Measurements from ENCODE around the gene GAS2.

GAS2 gene

GRCh38 chr11:22666325-22666687, at the start of gene GAS2:
GAS2 (plus strand) TSS chr11:22666611; CDS start chr11:22674870, 8,259 bp downstream.
- H3K9me2 ChIP-seq (ENCODE audit: low read depth, low read length): no peaks in the 10 kb centered on the region
- H3K4me3 ChIP-seq (ENCODE audit: low read depth, low read length, poor library complexity, severe bottlenecking): no peak within 1 kb of the TSS
- H3F3A ChIP-seq (ENCODE audit: insufficient read depth, low read length): no peaks in the 10 kb centered on the region
- no peak within 1 kb of the TSS for H3K27ac ChIP-seq (ENCODE audit: low read depth, low read length, poor library complexity, severe bottlenecking)
- H3K27me3 ChIP-seq (ENCODE audit: insufficient read depth, low read length): no peaks in the 10 kb centered on the region
- H2AFZ ChIP-seq (ENCODE audit: low read length): no peak within 1 kb of the TSS
- H3K36me3 ChIP-seq (ENCODE audit: insufficient read depth, low read length): no peaks in the 10 kb centered on the region
- no peaks in the 10 kb centered on the region for H3K79me2 ChIP-seq (ENCODE audit: insufficient read depth, low read length)
- H3K4me2 ChIP-seq (ENCODE audit: low read length): no peak within 1 kb of the TSS
- H3K4me1 ChIP-seq (ENCODE audit: insufficient read depth, low read length, severe bottlenecking): no peaks in the 10 kb centered on the region
- no peaks in the 10 kb centered on the region for H4K20me1 ChIP-seq (ENCODE audit: insufficient read depth, low read length)
- no peak within 1 kb of the TSS for H3K9ac ChIP-seq (ENCODE audit: low read length)
- TF ChIP-seq, protein P1, sequence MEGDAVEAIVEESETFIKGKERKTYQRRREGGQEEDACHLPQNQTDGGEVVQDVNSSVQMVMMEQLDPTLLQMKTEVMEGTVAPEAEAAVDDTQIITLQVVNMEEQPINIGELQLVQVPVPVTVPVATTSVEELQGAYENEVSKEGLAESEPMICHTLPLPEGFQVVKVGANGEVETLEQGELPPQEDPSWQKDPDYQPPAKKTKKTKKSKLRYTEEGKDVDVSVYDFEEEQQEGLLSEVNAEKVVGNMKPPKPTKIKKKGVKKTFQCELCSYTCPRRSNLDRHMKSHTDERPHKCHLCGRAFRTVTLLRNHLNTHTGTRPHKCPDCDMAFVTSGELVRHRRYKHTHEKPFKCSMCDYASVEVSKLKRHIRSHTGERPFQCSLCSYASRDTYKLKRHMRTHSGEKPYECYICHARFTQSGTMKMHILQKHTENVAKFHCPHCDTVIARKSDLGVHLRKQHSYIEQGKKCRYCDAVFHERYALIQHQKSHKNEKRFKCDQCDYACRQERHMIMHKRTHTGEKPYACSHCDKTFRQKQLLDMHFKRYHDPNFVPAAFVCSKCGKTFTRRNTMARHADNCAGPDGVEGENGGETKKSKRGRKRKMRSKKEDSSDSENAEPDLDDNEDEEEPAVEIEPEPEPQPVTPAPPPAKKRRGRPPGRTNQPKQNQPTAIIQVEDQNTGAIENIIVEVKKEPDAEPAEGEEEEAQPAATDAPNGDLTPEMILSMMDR (IDR thresholded peaks at IDR 0.05; ENCODE audit: low read length): no peak
- TF ChIP-seq EZH2 (IDR thresholded peaks at IDR 0.05; ENCODE audit: borderline replicate concordance, low read length): no peak
- no peaks in the 10 kb centered on the region for H3K9me3 ChIP-seq (ENCODE audit: low read length)

DNA sequence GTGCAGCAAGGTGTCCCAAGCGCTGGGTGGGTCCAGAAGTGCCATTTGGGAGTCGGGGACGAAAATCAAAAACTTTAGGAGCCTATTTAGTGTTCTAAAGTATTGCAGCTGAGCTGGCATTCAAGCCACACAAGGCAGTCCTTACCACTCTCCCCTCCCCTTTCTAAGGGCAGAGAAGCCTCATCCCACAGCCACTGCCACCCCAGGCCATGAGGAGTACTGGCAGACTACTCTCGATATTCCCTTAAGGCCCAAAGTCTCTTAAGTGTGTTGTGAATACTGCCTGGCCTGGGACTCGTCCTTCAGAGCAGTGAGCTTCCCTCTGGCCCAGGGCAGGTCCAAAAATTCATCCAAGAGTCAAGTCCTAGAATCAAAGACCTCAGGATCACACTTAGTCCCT, 48.5 kb upstream of the GAS2 start:
- no peak for TF ChIP-seq EZH2 (IDR thresholded peaks at IDR 0.05; ENCODE audit: borderline replicate concordance, low read length)
- TF ChIP-seq, protein P1 (IDR thresholded peaks at IDR 0.05; ENCODE audit: low read length): no peak
- Histone ChIP-seq H3K4me2 (ENCODE audit: low read length) (no peak overlapping the region), H3K4me1 (ENCODE audit: insufficient read depth, low read length, severe bottlenecking) (no peaks in the 10 kb centered on the region), H2AFZ (ENCODE audit: low read length) (no peak overlapping the region), H3F3A (ENCODE audit: insufficient read depth, low read length) (no peaks in the 10 kb centered on the region), H3K9ac (ENCODE audit: low read length) (no peak overlapping the region), H3K4me3 (ENCODE audit: low read depth, low read length, poor library complexity, severe bottlenecking) (no peak overlapping the region), H3K36me3 (ENCODE audit: insufficient read depth, low read length) (no peaks in the 10 kb centered on the region), H3K9me2 (ENCODE audit: low read depth, low read length) (no peaks in the 10 kb centered on the region; the same call in 1 of the 2 replicates), H3K9me3 (ENCODE audit: low read length) (no peaks in the 10 kb centered on the region), H3K27me3 (ENCODE audit: insufficient read depth, low read length) (no peaks in the 10 kb centered on the region), H4K20me1 (ENCODE audit: insufficient read depth, low read length) (no peaks in the 10 kb centered on the region), H3K79me2 (ENCODE audit: insufficient read depth, low read length) (no peaks in the 10 kb centered on the region), H3K27ac (ENCODE audit: low read depth, low read length, poor library complexity, severe bottlenecking) (no peak overlapping the region)

- Histone ChIP-seq H3K9ac (ENCODE audit: low read length) (peak overlapping the region; percentile 89), H3K9me3 (ENCODE audit: low read length) (no peaks in the 10 kb centered on the region), H4K20me1 (ENCODE audit: insufficient read depth, low read length) (no peaks in the 10 kb centered on the region), H3F3A (ENCODE audit: insufficient read depth, low read length) (no peaks in the 10 kb centered on the region), H3K4me1 (ENCODE audit: insufficient read depth, low read length, severe bottlenecking) (peaks cover 19% of the 10 kb centered on the region), H3K27ac (ENCODE audit: low read depth, low read length, poor library complexity, severe bottlenecking) (peak overlapping the region; percentile 40), H3K4me3 (ENCODE audit: low read depth, low read length, poor library complexity, severe bottlenecking) (peak overlapping the region; percentile 92), H3K4me2 (ENCODE audit: low read length) (peak overlapping the region; percentile 79), H2AFZ (ENCODE audit: low read length) (peak overlapping the region; percentile 65; the same call in 1 of the 2 replicates), H3K36me3 (ENCODE audit: insufficient read depth, low read length) (peaks cover 4% of the 10 kb centered on the region; the same call in 1 of the 2 replicates), H3K27me3 (ENCODE audit: insufficient read depth, low read length) (no peaks in the 10 kb centered on the region), H3K9me2 (ENCODE audit: low read depth, low read length) (no peaks in the 10 kb centered on the region; the same call in 1 of the 2 replicates), H3K79me2 (ENCODE audit: insufficient read depth, low read length) (no peaks in the 10 kb centered on the region)
- no peak for TF ChIP-seq EZH2 (IDR thresholded peaks at IDR 0.05; ENCODE audit: borderline replicate concordance, low read length)
- TF ChIP-seq, protein P1 (IDR thresholded peaks at IDR 0.05; ENCODE audit: low read length): peak; percentile 70
These were observed 41.5 kb upstream of the GAS2 start for GRCh38 chr11:22624742-22625447.

Data from OCI-LY1 (cell line).